ENCODE results near the gene PRPSAP2. TPM values are rescaled to one million over a fixed set of nuclear protein-coding genes. Genes with fewer than 3 reads are reported as not detected.
"Not testable (repeated sequence)": the region's sequence is repeated elsewhere in the genome, so short reads cannot be mapped to it uniquely, and the experiment has no call there.

PRPSAP2 gene
- total RNA-seq, 2 experiments from 2014 or later: 31.1 to 33.7 TPM

DNA sequence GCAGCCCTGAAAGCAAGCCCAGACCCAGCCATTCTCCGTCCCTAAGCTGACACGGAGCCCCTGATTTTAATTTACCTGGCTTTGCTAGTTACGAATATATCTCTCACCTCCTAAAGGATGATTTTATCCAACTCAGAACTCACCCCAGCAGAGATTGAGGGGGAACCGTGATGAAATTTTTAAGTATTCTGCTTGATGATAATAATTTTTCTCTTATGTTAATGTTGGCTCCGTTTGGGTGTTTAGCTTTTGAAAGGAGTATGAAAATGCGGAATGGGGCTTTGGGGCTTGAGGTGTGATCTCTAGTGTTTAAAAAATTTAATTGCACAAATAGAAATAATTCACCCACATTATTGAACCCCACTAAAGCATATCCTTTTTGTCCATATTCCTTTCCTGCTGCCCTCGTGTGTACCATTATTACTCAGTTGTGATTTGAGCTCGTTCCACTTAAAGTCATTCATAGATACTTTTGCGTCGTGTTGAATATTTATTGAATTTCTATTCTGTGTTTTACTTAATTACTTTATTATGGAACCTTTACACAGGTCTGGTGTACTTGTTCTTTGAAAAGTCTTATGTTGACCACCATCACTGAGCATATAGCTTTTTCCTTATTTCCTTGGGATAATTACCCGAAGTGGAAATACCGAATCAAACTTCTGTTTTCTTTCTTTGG, 775 bp downstream of the PRPSAP2 start:
- no peaks in the 10 kb centered on the region for H3K27me3 Mint-ChIP-seq (ENCODE audit: low read depth)
- peak overlapping the region; percentile 76 for H3K27ac Mint-ChIP-seq
- intact Hi-C loops (cut with micrococcal nuclease): loop anchor here (1.0 kb wide), 1 partner anchor 97 kb away; no protein-coding TSS in a partner anchor
- H3K4me3 Mint-ChIP-seq: peak overlapping the region; percentile 86
- H3K4me1 Mint-ChIP-seq (ENCODE audit: low read depth): peaks cover 54% of the 10 kb centered on the region
- CTCF ChIA-PET: interaction anchor here (1.4 to 3.2 kb wide), 2 partner anchors 96 to 102 kb away, joined by 3 to 12 read pairs; no protein-coding TSS in a partner anchor
- no peak for DNase-seq
- H3K36me3 Mint-ChIP-seq (ENCODE audit: low read depth): no peaks in the 10 kb centered on the region
- H3K9me3 Mint-ChIP-seq: no peaks in the 10 kb centered on the region

DNA sequence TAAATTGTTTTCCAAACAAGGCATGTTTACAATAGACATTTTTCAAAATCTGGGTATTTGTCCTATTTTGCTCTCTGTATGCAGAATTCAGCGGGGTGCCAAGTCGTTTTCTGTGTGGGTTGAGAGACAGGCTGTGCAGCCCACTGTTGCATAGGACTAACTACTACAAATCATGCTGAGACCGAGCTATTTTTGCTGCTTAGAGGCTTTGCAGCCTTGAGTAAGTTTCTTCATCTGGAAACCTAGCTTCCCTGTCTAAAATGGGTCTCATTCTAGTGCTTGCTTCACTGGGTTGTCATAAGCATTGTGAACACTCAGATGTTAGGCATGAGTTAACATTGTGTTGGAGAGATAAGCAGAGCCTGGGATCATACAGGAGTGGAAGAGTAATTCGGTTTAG, 1.3 kb downstream of the PRPSAP2 start:
- Mint-ChIP-seq H3K4me3 (peak overlapping the region; percentile 86), H3K27me3 (ENCODE audit: low read depth) (no peaks in the 10 kb centered on the region), H3K36me3 (ENCODE audit: low read depth) (no peaks in the 10 kb centered on the region), H3K4me1 (ENCODE audit: low read depth) (peaks cover 57% of the 10 kb centered on the region), H3K9me3 (no peaks in the 10 kb centered on the region), H3K27ac (no peak overlapping the region)
- CTCF ChIA-PET: interaction anchor here (1.4 to 3.2 kb wide), 2 partner anchors 96 to 101 kb away, joined by 3 to 12 read pairs; no protein-coding TSS in a partner anchor
- DNase-seq: no peak
- intact Hi-C loops (cut with micrococcal nuclease): no loop called here

DNA sequence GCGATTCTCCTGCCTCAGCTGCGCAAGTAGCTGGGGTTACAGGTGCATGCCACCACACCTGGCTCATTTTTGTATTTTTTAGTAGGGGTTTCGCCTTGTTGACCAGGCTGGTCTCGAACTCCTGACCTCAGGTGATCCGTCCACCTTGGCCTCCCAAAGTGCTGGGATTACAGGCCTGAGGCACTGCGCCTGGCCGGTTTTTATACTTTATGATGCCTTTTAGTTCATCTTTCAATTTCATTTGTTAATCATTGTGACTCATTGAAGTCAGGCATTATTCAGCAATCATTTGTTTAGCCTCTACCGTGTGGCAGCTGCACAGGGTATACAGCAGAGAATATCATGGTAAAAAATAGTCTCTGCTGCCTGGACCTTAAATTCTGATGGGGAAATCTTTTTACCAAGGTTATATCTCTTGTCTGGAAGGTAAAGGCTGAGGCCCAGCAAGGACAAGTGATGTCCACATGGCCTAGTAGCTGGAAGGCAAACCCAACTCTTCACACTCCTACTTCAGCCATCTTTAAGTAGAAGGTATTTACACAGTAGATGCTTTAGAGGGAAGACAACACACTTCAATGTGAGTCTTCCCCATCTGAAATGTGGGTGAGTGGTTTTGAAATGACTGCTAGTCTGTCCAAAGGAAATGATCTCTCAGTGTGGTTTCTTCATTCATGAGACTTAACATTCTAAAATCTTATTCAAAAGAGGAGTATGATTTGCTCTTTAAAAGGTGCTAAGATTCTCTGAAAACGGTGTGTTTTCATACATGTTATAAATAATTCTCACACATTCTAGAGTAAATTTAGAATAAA, 2.4 kb downstream of the PRPSAP2 start:
- no peaks in the 10 kb centered on the region for H3K27me3 Mint-ChIP-seq (ENCODE audit: low read depth)
- intact Hi-C loops (cut with micrococcal nuclease): loop anchor here (1.0 kb wide), 2 partner anchors 41 to 61 kb away; no protein-coding TSS in a partner anchor
- CTCF ChIA-PET: no interaction called here
- H3K36me3 Mint-ChIP-seq (ENCODE audit: low read depth): no peaks in the 10 kb centered on the region
- peaks cover 50% of the 10 kb centered on the region for H3K4me1 Mint-ChIP-seq (ENCODE audit: low read depth)
- peak overlapping the region; percentile 86 for H3K27ac Mint-ChIP-seq
- peak overlapping the region; percentile 52 for H3K4me3 Mint-ChIP-seq
- H3K9me3 Mint-ChIP-seq: no peaks in the 10 kb centered on the region
- DNase-seq: peak; percentile 23

DNA sequence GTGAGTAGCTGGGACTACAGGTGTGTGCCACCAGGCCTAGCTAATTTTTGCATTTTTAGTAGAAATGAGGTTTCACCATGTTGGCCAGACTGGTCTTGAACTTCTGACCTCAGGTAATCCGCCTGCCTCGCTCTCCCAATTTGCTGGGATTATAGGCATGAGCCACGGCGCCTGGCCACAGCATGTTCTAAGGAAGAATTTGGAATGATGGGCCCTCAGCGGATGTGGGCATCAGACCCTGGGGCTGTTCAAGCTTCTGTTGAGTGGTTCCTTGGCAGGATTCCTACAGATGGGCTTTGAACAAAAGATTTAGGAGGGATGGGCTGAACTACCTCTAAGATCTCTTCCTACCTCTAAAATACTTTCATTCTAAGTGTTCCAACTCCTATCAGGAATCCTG, 4.1 kb downstream of the PRPSAP2 start:
- Mint-ChIP-seq H3K4me1 (ENCODE audit: low read depth) (peaks cover 46% of the 10 kb centered on the region), H3K4me3 (no peak overlapping the region), H3K36me3 (ENCODE audit: low read depth) (peaks cover 4% of the 10 kb centered on the region), H3K27ac (no peak overlapping the region), H3K9me3 (no peaks in the 10 kb centered on the region), H3K27me3 (ENCODE audit: low read depth) (no peaks in the 10 kb centered on the region)
- CTCF ChIA-PET: no interaction called here
- DNase-seq: no peak
- intact Hi-C loops (cut with micrococcal nuclease): no loop called here

DNA sequence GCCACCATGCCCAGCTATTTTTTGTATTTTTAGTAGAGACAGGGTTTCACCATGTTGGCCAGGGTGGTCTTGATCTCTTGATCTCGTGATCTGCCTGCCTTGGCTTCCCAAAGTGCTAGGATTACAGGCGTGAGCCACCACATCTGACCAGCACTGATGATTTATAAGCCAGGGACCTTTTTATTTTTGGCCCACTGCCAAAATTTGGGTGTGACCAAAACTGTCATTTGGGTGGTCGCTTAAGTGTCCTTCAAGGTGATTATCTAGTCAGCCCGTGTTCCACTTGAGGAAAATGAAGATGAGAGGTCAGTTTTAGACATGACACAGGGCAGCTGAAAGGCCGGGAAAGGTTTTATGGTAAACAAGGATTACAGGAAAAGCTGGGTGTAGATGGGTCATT, 7.1 kb downstream of the PRPSAP2 start:
- CTCF ChIA-PET: not testable (repeated sequence)

DNA sequence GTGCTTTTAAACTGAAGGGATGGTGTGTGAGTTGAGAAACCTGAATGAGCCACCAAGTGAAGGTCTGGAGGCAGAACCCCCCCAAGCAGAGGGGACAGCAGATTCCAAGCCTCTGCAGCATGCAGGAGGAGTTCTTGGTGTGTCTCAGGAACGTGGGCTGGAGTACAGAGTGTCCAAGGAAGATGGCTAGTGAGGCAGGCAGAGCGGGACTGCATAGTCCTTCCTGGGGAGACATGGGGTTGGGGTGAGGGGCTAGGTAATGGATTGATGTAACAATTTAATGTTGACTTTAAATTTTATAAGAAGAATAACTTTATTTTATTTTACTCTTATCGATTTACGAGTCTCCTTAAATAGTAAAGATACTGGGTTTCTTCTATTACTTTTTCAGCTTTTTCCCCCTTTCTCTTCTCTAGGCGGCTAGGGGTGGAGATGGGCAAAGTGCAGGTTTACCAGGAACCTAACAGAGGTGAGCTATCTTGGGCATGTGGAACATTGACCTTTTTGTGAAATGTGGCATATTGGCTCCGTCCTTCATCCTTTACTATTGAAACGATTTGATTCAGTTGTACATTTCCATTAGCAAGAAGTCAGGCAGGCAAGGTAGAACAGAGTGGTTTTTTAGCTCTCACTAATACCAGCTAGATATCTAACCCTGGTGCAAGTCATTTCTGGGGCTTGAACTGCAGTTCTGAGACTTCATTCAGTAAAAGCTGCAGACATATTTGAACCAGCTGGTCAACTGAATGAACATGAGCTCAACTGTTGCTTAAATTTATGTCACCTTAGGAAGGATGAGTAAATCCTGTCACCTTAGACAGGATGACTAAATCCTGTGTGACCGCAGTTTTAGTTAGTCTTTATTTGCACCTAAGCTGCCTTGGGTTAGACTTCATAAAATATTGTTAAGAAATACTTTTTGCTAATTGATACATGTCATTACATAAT, 9.2 kb downstream of the PRPSAP2 start:
- Mint-ChIP-seq H3K4me3 (no peak overlapping the region), H3K36me3 (ENCODE audit: low read depth) (peaks cover 9% of the 10 kb centered on the region), H3K4me1 (ENCODE audit: low read depth) (peaks cover 12% of the 10 kb centered on the region), H3K27me3 (ENCODE audit: low read depth) (no peaks in the 10 kb centered on the region), H3K9me3 (no peaks in the 10 kb centered on the region), H3K27ac (no peak overlapping the region)
- no peak for DNase-seq
- CTCF ChIA-PET: interaction anchor here (0.8 to 1.2 kb wide), 2 partner anchors 96 to 242 kb away, joined by 3 read pairs; no protein-coding TSS in a partner anchor
- intact Hi-C loops (cut with micrococcal nuclease): no loop called here

More for the DNA sequence above, 7.1 kb downstream of the PRPSAP2 start:
- H3K27ac Mint-ChIP-seq; H3K9me3 Mint-ChIP-seq; DNase-seq; H3K36me3 Mint-ChIP-seq (ENCODE audit: low read depth); H3K27me3 Mint-ChIP-seq (ENCODE audit: low read depth); H3K4me3 Mint-ChIP-seq; intact Hi-C loops (cut with micrococcal nuclease): not testable (repeated sequence)
- H3K4me1 Mint-ChIP-seq (ENCODE audit: low read depth): peaks cover 33% of the 10 kb centered on the region

DNA sequence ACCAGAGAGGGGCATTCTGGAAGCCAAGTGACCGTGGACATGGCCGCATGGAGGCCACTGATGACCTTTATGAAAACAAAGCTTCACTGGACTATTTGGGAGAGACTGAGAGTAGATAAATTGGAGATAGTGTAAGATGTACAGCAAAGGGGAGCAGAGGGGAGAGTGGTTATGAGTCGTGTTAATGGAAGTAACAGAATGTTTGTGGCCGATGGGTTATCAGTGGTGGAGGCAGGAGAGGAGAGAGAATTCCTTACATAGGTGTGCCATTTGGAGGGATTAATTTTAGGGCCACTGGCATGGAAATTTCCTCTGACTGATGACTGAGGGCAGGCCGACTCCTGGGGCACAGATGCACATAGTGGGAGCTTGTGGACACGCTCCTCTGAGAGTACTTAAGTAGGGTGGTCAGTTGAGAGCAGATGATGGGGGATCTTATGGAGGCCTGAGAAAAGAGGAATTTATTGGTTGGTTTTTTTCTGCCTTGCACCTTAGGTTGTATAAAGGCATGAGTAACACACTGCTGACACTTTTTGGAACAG, 19.2 kb downstream of the PRPSAP2 start:
- Mint-ChIP-seq H3K4me3 (no peak overlapping the region), H3K36me3 (ENCODE audit: low read depth) (peaks cover 25% of the 10 kb centered on the region), H3K27me3 (ENCODE audit: low read depth) (no peaks in the 10 kb centered on the region), H3K27ac (peak overlapping the region; percentile 3), H3K9me3 (no peaks in the 10 kb centered on the region), H3K4me1 (ENCODE audit: low read depth) (no peaks in the 10 kb centered on the region)
- CTCF ChIA-PET: no interaction called here
- DNase-seq: no peak
- intact Hi-C loops (cut with micrococcal nuclease): no loop called here

DNA sequence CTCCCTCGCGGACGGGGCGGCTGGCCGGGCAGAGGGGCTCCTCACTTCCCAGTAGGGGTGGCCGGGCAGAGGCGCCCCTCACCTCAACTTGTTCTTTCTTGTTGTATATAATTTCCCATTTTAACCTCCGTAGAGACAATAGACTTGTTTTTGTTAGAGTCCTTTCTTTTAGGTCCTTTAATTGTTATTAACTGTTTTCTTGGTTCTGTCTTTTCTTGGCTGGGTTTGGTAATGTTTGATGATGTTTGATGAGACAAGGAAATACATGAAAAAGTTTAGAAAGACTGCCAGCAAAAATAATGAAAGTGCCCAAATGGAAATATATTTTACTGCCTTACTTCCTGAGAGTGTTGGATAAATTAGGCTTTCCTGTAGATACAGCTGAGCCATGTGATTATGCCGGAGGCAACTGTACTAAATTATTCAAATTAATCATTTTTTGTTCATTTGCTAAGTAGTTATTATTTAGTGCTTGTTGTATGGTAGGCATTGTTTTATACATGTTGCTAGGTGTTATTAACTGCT, 30.9 kb downstream of the PRPSAP2 start:
- Mint-ChIP-seq H3K4me3 (no peak overlapping the region), H3K27ac (no peak overlapping the region), H3K4me1 (ENCODE audit: low read depth) (no peaks in the 10 kb centered on the region), H3K27me3 (ENCODE audit: low read depth) (no peaks in the 10 kb centered on the region), H3K36me3 (ENCODE audit: low read depth) (peaks cover 31% of the 10 kb centered on the region), H3K9me3 (peaks cover 1% of the 10 kb centered on the region)
- CTCF ChIA-PET: interaction anchor here (0.6 kb wide), 1 partner anchor 39 kb away, joined by 3 read pairs; no protein-coding TSS in a partner anchor
- intact Hi-C loops (cut with micrococcal nuclease): no loop called here
- no peak for DNase-seq

DNA sequence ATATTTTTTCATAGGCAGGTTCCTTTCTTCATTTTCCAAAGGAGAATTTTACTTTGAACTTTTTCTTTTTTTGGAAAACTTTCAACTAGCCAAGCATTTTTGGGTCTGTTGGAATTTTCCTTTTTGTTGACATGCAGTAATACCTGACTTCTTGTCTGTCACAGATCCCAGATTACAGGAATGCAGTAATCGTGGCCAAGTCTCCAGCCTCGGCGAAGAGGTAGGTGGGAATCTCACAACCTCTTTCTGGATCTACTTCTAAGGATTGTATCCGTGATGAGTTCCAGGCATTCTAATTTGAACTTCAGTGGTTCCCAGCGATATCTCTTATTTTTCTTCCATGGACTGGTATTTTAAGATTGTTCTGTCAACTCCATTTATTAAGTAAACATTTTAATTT, 31.7 kb downstream of the PRPSAP2 start:
- Mint-ChIP-seq H3K36me3 (ENCODE audit: low read depth) (peaks cover 31% of the 10 kb centered on the region), H3K27me3 (ENCODE audit: low read depth) (no peaks in the 10 kb centered on the region), H3K4me1 (ENCODE audit: low read depth) (no peaks in the 10 kb centered on the region), H3K4me3 (no peak overlapping the region), H3K9me3 (peaks cover 1% of the 10 kb centered on the region), H3K27ac (no peak overlapping the region)
- CTCF ChIA-PET: no interaction called here
- intact Hi-C loops (cut with micrococcal nuclease): no loop called here
- DNase-seq: no peak

DNA sequence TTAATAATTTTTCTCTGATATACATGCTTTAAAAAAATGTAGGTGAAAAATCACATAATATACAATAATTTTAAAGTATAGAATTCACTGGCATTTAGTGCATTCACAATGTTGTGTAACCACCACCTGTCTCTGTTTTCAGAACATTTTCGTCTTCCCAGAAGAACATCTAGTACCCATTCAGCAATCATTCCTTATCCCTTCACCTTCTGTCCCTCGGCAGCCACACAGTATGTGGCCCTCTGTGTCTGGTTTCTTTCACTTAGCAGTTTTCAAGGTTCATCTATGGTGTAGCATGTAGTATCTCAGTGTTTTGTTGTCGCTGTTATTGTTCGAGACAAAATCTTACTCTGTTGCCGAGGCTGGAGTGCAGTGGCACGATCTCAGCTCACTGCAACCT, 33.6 kb downstream of the PRPSAP2 start:
- CTCF ChIA-PET: no interaction called here

DNA sequence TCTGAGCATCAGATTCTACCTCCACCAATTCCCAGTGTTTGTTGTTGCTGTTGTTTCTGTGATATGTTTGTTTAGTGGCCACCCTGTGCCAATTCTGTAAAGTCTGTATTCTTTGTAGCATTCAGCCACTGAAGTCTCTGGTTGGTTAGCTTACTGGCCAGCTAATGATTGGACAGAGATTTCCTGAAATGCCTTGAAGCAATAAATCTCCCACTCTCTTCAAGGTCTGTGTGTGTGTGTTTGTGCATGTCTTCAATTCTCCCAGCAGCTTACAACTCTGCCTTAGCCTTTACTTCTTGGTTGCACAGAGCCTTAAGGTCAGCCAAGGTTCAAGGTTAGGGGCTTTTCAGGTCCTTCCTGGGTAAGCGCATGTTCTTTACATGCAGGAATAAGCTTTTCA, 38.2 kb downstream of the PRPSAP2 start:
- Mint-ChIP-seq H3K27me3 (ENCODE audit: low read depth) (no peaks in the 10 kb centered on the region), H3K27ac (no peak overlapping the region), H3K4me1 (ENCODE audit: low read depth) (peaks cover 13% of the 10 kb centered on the region), H3K4me3 (no peak overlapping the region), H3K9me3 (peaks cover 1% of the 10 kb centered on the region), H3K36me3 (ENCODE audit: low read depth) (peaks cover 28% of the 10 kb centered on the region)
- intact Hi-C loops (cut with micrococcal nuclease): no loop called here
- CTCF ChIA-PET: interaction anchor here (0.8 kb wide), 1 partner anchor 65 kb away, joined by 3 read pairs; no protein-coding TSS in a partner anchor
- DNase-seq: no peak

More for the DNA sequence above, 33.6 kb downstream of the PRPSAP2 start:
- Mint-ChIP-seq H3K27me3 (ENCODE audit: low read depth) (no peaks in the 10 kb centered on the region), H3K9me3 (peaks cover 1% of the 10 kb centered on the region), H3K36me3 (ENCODE audit: low read depth) (peaks cover 25% of the 10 kb centered on the region), H3K27ac (no peak overlapping the region), H3K4me3 (no peak overlapping the region), H3K4me1 (ENCODE audit: low read depth) (no peaks in the 10 kb centered on the region)
- DNase-seq: no peak
- intact Hi-C loops (cut with micrococcal nuclease): no loop called here

Measured in activated naive CD4-positive, alpha-beta T cell treated with anti-CD3 and anti-CD28 coated beads for 36 hours (primary cell).